Stimulated activated CD4-positive, alpha-beta T cell treated with anti-CD3 and anti-CD28 coated beads, Interleukin-1b, Interleukin-23, amount 100 ng/mL, for 24 hours (primary cell): ENCODE results near the gene CRACDL.

ENCODE experiments used
- DNase-seq, 4 experiments: peaks; one replicate each; pipeline ENCODE4 v3.0.0-alpha.2; 2020; ENCODE audit warnings: low read depth in 4 of 4, low spot score in 1 of 4

The CRACDL gene

GRCh38 chr2:98866033-98866432 is 70.0 kb downstream of the CRACDL start:
- DNase-seq: no peak

GRCh38 chr2:98861601-98862000 is 74.4 kb downstream of the CRACDL start:
- DNase-seq: no peak

- DNase-seq: no peak
Observed at GRCh38 chr2:98859323-98859722, 76.7 kb downstream of the CRACDL start.

GRCh38 chr2:98857001-98857400 is 79.0 kb downstream of the CRACDL start:
- DNase-seq: no peak

- no peak for DNase-seq
Observed at GRCh38 chr2:98854682-98855081, 81.3 kb downstream of the CRACDL start.

- DNase-seq: no peak
Observed at GRCh38 chr2:98852932-98853331, 83.1 kb downstream of the CRACDL start.

GRCh38 chr2:98850074-98850473 is 86.0 kb downstream of the CRACDL start:
- no peak for DNase-seq

GRCh38 chr2:98849113-98849512 is 86.9 kb downstream of the CRACDL start:
- no peak for DNase-seq

GRCh38 chr2:98847853-98848252 is 88.2 kb downstream of the CRACDL start:
- no peak for DNase-seq

GRCh38 chr2:98846041-98846440 is 90.0 kb downstream of the CRACDL start:
- DNase-seq: no peak

- no peak for DNase-seq
Observed at GRCh38 chr2:98842136-98842535, 93.9 kb downstream of the CRACDL start.

- no peak for DNase-seq
Observed at GRCh38 chr2:98839292-98839691, 96.7 kb downstream of the CRACDL start.

GRCh38 chr2:98835831-98836385 is 100.1 kb downstream of the CRACDL start:
- DNase-seq: no peak

- DNase-seq: no peak
Observed at GRCh38 chr2:98833917-98834263, 102.1 kb downstream of the CRACDL start.

- DNase-seq: no peak
Observed at GRCh38 chr2:98833172-98833916, 102.7 kb downstream of the CRACDL start.

GRCh38 chr2:98832172-98832571 is 103.9 kb downstream of the CRACDL start:
- DNase-seq: no peak

GRCh38 chr2:98830571-98831145 is 105.4 kb downstream of the CRACDL start:
- no peak for DNase-seq

GRCh38 chr2:98829581-98830270 is 106.3 kb downstream of the CRACDL start:
- DNase-seq: no peak

- DNase-seq: no peak
Observed at GRCh38 chr2:98828793-98829371, 107.1 kb downstream of the CRACDL start.

GRCh38 chr2:98828369-98828744 is 107.7 kb downstream of the CRACDL start:
- no peak for DNase-seq

- no peak for DNase-seq
Observed at GRCh38 chr2:98827625-98828368, 108.2 kb downstream of the CRACDL start.
